Medulla oblongata (tissue), 1 donor: Measurements from ENCODE around the gene MPST.
A peak's percentile ranks its signal among the peaks of the same experiment; 100 is the strongest.

Source experiments
- DNase-seq: peaks from one replicate; pipeline ENCODE4 v3.0.0-alpha.2; 2015; ENCODE audit errors: extremely low spot score

MPST gene

GRCh38 chr22:37044634-37045625 is 25.4 kb downstream of the MPST start:
- DNase-seq = no peak

DNA sequence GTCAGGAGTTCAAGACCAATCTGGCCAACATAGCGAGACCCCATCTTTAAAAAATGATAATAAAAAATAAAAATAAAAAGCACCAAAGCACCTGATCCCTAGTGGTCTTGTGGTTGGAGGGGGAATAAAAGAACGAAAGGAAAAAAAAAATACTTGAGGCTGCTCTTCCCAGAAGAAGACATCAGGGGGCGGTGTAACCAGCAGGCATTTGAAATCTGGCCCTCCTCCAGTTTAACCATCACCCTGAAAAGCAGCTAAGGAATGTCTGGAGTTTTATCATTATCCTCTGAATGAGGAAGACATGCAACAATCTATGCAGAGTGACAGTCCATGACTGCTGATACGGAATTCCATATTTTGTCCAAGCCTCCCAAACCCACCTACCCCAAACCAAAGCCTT is 26.4 kb downstream of the MPST start:
- no peak for DNase-seq

- no peak for DNase-seq
Observed at GRCh38 chr22:37046589-37046988, 27.0 kb downstream of the MPST start.

- no peak for DNase-seq
Observed at GRCh38 chr22:37047006-37047405, 27.5 kb downstream of the MPST start.

- no peak for DNase-seq
Observed at GRCh38 chr22:37048133-37048532, 28.6 kb downstream of the MPST start.

GRCh38 chr22:37049224-37049623 is 29.7 kb downstream of the MPST start:
- DNase-seq = no peak

DNA sequence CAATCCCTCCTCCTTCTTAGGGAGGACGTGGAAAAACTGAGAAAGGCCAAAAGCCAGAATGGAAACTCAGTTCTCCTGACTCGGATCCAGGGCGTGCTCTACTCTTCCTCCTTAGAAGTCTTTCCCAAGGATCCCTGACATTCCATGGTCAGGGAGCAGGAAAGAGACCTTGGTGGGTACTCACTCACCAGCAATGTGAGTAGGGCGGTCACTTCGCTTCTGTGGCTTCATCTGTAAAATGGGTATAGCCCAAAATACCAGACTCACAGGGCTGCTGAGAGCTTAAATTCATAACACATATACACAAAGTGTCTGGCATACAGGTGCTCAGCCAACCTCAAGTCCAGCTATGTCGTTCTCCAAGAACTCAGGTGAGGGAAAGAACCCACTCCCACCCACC is 31.4 kb downstream of the MPST start:
- no peak for DNase-seq

DNA sequence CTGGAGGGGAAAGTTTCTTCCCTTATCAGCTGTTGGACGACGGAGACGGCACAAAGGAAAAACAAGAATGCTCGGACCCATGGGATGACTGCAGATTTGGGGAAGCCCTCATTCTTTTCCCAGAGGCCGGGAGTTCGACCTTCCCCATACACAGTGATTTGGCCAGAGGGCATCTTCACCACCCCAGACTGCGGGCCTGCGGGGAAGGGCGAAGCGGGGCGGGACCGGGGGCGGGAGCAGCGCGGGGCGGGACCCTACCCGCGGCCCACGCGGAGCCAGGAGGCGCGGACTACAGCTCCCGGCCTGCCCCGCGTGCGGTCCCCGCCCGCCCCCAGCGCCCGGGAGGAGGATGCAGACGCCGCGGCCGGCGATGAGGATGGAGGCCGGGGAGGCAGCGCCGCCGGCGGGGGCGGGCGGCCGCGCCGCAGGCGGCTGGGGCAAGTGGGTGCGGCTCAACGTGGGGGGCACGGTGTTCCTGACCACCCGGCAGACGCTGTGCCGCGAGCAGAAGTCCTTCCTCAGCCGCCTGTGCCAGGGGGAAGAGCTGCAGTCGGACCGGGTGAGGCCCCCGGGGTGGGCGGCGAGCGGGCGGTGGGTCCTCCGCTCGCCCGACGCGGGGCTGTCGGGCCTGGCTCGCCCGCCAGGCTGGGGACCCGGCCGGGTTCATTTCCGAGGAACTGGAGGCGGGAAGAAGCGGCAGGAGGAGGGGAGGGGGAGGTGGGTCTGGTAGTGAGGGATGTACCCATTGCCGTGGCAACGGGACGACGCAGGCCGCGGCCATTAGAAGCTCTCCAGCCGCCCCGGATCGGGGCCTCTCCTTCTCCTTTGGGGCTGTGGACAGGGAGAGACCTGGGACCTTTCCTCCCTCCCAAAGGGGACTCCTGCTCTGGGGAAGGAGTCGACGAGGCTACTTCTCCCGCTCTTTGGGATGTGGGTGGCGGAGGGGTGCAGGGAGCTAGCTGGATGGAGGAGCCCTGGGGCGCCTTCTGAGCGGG is 32.1 kb downstream of the MPST start, which contains the start of gene KCTD17:
Gene KCTD17, plus strand, starts transcription at position 352 of the 995 bp plus-strand sequence. Its CDS starts 19 bp downstream, at position 371.
- DNase-seq = peak; percentile 71

GRCh38 chr22:37052386-37053309 is 33.1 kb downstream of the MPST start:
- DNase-seq = no peak

DNA sequence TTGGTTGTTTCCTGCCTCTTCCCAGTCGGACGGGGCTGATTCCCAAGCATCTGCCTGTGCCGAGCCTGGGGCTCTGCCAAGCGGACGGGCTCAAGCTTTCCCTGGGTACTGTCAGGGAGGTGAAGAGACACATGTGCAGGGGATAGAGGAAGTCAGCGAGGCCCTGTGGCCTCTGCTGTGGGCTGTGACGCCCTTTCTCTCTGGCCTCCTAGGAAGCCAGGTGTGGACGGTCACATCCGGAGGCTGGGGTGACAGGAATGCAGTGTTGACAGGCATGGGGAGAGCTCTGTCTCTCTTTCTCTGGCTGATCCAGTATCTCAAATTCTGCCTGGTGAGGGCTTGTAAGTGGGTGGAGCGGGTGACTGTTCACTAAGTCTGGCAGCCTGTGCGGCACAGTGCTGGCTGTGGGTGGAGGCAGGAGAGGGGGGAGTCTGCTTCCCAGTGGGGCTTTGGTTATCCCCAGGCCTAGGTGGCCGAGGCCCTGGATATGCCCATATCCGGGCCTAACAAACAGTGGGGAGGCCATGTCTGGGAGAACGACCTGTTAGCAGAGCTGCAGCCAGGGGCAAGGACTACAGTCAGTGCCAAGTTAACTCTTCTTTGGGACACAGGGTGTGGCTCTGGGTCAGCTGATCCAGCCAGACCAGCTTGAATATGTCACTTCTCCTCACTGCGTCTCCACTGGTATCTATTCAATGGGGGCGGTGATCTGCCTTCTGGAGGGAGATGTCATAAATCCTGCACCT is 33.9 kb downstream of the MPST start:
- no peak for DNase-seq

- DNase-seq = no peak
Observed at GRCh38 chr22:37054056-37054395, 34.5 kb downstream of the MPST start.

GRCh38 chr22:37054600-37055365 is 35.2 kb downstream of the MPST start:
- no peak for DNase-seq

DNA sequence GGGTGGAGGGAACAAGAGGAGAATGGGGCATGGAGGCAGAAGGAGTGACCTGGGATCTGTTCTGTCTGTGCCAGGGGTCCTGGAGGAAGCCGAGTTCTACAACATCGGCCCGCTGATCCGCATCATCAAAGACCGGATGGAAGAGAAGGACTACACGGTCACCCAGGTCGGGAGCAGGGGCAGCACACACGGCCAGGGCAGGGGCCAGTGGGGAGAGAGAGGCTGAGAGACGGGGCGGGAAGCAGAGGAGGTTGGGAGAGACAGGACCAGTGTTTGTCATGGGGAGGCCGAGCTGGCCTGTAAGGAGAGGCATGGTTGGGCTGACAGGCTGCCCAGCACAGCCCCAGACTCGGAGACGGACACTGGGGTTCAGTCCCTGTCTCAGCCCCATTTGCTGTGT is 36.7 kb downstream of the MPST start:
- no peak for DNase-seq

DNA sequence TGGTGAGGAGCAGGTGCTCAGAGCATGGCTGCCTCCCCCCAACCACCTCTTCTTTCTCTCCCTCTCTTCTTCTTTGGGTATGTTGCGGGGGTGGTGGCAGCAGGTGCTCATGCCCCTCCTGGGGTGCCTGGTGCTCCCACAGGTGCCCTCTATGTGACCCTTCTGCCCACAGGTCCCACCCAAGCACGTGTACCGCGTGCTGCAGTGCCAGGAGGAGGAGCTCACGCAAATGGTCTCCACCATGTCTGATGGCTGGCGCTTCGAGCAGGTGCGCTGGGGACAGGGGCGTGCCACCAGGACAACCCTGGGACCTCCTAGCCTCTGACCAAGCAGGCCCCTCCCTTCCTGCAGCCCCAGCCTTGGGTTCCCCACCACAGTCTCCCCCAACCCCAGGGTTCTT is 37.7 kb downstream of the MPST start:
- no peak for DNase-seq

GRCh38 chr22:37057796-37058510 is 38.4 kb downstream of the MPST start:
- no peak for DNase-seq

GRCh38 chr22:37058917-37059701 is 39.6 kb downstream of the MPST start:
- no peak for DNase-seq

DNA sequence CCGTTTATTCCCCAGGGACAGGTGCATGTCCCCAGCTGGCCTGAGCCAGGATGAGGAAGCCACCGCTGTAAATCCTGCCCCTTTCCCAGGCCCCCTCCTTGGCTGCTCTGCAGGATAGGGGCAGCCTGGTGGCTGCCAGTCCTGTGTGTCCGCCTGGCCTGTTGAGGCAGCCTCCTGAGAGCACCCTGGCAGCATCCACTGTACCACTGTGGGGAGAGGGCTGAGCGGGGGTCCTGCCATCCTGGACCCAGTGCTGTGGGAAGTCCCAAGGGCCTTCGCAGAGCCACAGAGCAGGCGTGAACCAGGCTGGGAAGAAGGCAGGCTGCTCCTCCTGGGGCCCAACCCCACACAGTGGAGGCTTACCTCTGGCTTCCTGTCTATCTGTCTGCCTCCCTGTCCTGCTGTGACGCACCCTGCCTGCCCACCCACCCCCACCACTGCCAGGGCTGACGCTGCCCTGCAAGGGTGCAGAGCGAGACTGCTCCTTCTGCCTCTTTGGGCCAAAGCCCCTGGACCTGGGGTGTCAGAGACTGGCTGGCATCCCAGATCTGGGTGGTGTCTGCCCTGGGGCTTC is 40.4 kb downstream of the MPST start:
- DNase-seq = no peak
